Vagina (tissue), 2 donors: Measurements from ENCODE around the gene AGER. TPM values are rescaled to one million over a fixed set of nuclear protein-coding genes. Genes with fewer than 3 reads are reported as not detected.

Experiments
- DNase-seq, 2 donors: peaks; one replicate each; pipeline ENCODE4 v3.0.0-alpha.2; 2017; ENCODE audit errors: extremely low spot score in 2 of 2
- H3K27ac ChIP-seq: fragments of 200-600 bp; sonication (generic); one replicate; pipeline ENCODE4 v1.5.1; 2019
- H3K27me3 ChIP-seq: fragments of 200-600 bp; sonication (generic); one replicate; pipeline ENCODE4 v1.5.1; 2019
- H3K36me3 ChIP-seq, 2 donors: fragments of 200-600 bp; sonication (generic); one replicate each; pipeline ENCODE4 v1.5.1; 2017 to 2019
- H3K4me1 ChIP-seq: fragments of 200-600 bp; sonication (generic); one replicate; pipeline ENCODE4 v1.5.1; 2019
- H3K4me3 ChIP-seq, 2 donors: fragments of 200-600 bp; sonication (generic); 1 replicate in 1 of 2; 2 replicates in 1 of 2; pipeline ENCODE4 v1.5.1; 2016 to 2019
- H3K9me3 ChIP-seq: fragments of 200-600 bp; sonication (generic); one replicate; pipeline ENCODE4 v1.5.1; 2019
- POLR2A ChIP-seq, 2 donors: fragments of 450-650 bp; IDR thresholded peaks; one replicate each; pipeline ENCODE4 v1.6.1; 2017; ENCODE audit warnings: antibody characterized with exemption in 2 of 2, mild to moderate bottlenecking in 2 of 2, moderate library complexity in 2 of 2
- POLR2AphosphoS5 ChIP-seq, 2 donors: sonication (generic); formaldehyde crosslinking; IDR thresholded peaks; one replicate each; pipeline ENCODE4 v1.9.0; 2017; ENCODE audit warnings: antibody characterized with exemption in 2 of 2, mild to moderate bottlenecking in 2 of 2, low read depth in 1 of 2; ENCODE audit not compliant: insufficient read depth in 1 of 2
- intact Hi-C: fragments of 100-400 bp; cut with DNase I; formaldehyde crosslinking; loops from one replicate; pipeline ENCODE4 v1.15.1; 2023
- total RNA-seq: library from RNA; depleted of rRNA; stranded (reverse); fragments of >200 nt; gene quantifications from one replicate; pipeline ENCODE4 v1.2.3, GENCODE V29; 2016
- TF ChIP-seq, protein P1 (sequence below), 3 experiments: fragments of 450-650 bp in 2 of 3; fragments of 200-600 bp in 1 of 3; sonication (generic) in 1 of 3; IDR thresholded peaks; one replicate each; pipeline ENCODE4 v1.5.1; 2017 to 2019; ENCODE audit warnings: antibody characterized with exemption in 3 of 3, mild to moderate bottlenecking in 2 of 3, moderate library complexity in 2 of 3

AGER gene
- total RNA-seq, 1 donor from 2014 or later = 8.1 TPM

GRCh38 chr6:32192608-32193039 lies 8.6 kb upstream of the AGER start, which contains the start of gene GPSM3:
Gene GPSM3, minus strand, starts transcription at chr6:32192643. Its CDS starts 130 bp downstream, at chr6:32192513.
- peak within 1 kb of the TSS; percentile 22 to 85 for H3K4me3 ChIP-seq
- H3K9me3 ChIP-seq = no peaks in the 10 kb centered on the region
- TF ChIP-seq, protein P1, sequence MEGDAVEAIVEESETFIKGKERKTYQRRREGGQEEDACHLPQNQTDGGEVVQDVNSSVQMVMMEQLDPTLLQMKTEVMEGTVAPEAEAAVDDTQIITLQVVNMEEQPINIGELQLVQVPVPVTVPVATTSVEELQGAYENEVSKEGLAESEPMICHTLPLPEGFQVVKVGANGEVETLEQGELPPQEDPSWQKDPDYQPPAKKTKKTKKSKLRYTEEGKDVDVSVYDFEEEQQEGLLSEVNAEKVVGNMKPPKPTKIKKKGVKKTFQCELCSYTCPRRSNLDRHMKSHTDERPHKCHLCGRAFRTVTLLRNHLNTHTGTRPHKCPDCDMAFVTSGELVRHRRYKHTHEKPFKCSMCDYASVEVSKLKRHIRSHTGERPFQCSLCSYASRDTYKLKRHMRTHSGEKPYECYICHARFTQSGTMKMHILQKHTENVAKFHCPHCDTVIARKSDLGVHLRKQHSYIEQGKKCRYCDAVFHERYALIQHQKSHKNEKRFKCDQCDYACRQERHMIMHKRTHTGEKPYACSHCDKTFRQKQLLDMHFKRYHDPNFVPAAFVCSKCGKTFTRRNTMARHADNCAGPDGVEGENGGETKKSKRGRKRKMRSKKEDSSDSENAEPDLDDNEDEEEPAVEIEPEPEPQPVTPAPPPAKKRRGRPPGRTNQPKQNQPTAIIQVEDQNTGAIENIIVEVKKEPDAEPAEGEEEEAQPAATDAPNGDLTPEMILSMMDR (IDR thresholded peaks at IDR 0.05) = no peak
- TF ChIP-seq POLR2AphosphoS5 (IDR thresholded peaks at IDR 0.05; ENCODE audit: insufficient read depth in 1 of 2, low read depth in 1 of 2) = peak in 1 of 2 donors; percentile 35
- no peak for TF ChIP-seq POLR2A (IDR thresholded peaks at IDR 0.05)
- no peaks in the 10 kb centered on the region for H3K27me3 ChIP-seq
- DNase-seq = no peak
- peak within 1 kb of the TSS; percentile 99 for H3K27ac ChIP-seq
- H3K36me3 ChIP-seq = peaks cover 0 to 2% of the 10 kb centered on the region in 2 donors
- intact Hi-C loops = no loop called here
- peaks cover 66% of the 10 kb centered on the region for H3K4me1 ChIP-seq

- Histone ChIP-seq H3K27me3 (no peaks in the 10 kb centered on the region), H3K36me3 (peaks cover 0 to 8% of the 10 kb centered on the region in 2 donors), H3K4me1 (peaks cover 68% of the 10 kb centered on the region), H3K9me3 (no peaks in the 10 kb centered on the region), H3K27ac (peak overlapping the region; percentile 99), H3K4me3 (peak overlapping the region; percentile 22 to 85)
- intact Hi-C loops = no loop called here
- TF ChIP-seq POLR2AphosphoS5 (IDR thresholded peaks at IDR 0.05; ENCODE audit: insufficient read depth in 1 of 2, low read depth in 1 of 2) (no peak), POLR2A (IDR thresholded peaks at IDR 0.05) (no peak)
- TF ChIP-seq, protein P1 (IDR thresholded peaks at IDR 0.05) = no peak
- DNase-seq = no peak
Measured at GRCh38 chr6:32191696-32192607, 7.9 kb upstream of the AGER start.

- Histone ChIP-seq H3K27ac (peak overlapping the region; percentile 99), H3K36me3 (peaks cover 0 to 16% of the 10 kb centered on the region in 2 donors), H3K4me3 (peak overlapping the region; percentile 57 to 85), H3K9me3 (no peaks in the 10 kb centered on the region), H3K4me1 (peaks cover 69% of the 10 kb centered on the region), H3K27me3 (no peaks in the 10 kb centered on the region)
- intact Hi-C loops = no loop called here
- DNase-seq = no peak
- TF ChIP-seq POLR2A (IDR thresholded peaks at IDR 0.05) (no peak), POLR2AphosphoS5 (IDR thresholded peaks at IDR 0.05; ENCODE audit: insufficient read depth in 1 of 2, low read depth in 1 of 2) (no peak)
- TF ChIP-seq, protein P1 (IDR thresholded peaks at IDR 0.05) = no peak
Measured at GRCh38 chr6:32190911-32191677, 7.0 kb upstream of the AGER start.

DNA sequence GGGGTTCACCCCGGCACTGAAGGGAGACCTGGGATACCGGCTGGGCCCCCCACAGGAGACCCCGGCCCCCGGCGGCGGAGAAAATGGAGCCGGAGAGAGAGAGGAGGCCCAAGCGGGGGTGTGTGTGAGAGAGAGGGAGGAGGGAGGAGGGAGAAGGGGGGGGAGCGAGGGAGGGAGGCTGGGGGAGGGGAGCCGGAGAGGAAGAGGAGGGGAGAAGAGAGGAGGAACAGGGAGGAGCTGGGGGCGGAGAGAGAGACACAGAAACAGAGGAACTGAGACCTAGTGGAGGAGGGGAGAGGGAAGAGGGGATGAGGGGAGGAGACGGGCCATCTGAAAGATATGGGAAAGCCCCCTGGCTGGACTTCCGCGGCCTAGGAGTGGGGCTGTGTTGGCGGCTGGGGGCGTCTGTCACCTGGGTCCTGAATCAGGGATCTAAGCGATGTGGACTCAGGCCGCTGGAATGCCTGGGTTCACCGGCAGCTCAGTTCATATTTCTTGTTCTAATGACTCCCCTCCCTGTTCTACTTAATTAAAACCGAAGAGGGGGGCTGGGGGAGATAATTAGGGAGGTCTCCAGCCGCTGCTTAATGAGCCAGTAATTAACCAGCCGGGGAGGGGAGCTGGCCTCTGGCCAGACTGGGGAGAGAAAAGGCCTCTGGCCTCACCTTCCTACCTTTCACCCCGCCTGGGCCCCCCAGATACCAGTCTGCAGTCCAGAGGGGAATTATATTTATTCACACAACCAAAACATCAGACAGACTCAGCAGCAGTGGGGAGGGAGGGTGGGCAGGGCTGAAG lies 6.2 kb upstream of the AGER start, which contains the start of gene PBX2:
Gene PBX2 (minus strand): TSS at position 149 of the 798 bp plus-strand sequence. CDS start 287 bp downstream, outside the sequence.
- Histone ChIP-seq H3K9me3 (no peaks in the 10 kb centered on the region), H3K4me1 (peaks cover 73% of the 10 kb centered on the region), H3K27ac (peak within 1 kb of the TSS; percentile 99), H3K27me3 (no peaks in the 10 kb centered on the region), H3K4me3 (peak within 1 kb of the TSS; percentile 57 to 85), H3K36me3 (peaks cover 0 to 19% of the 10 kb centered on the region in 2 donors)
- peak in 1 of 2 donors; percentile 97 for DNase-seq
- peak; percentile 92 to 93 for TF ChIP-seq POLR2A (IDR thresholded peaks at IDR 0.05)
- peak; percentile 88 to 95 for TF ChIP-seq POLR2AphosphoS5 (IDR thresholded peaks at IDR 0.05; ENCODE audit: insufficient read depth in 1 of 2, low read depth in 1 of 2)
- TF ChIP-seq, protein P1 (IDR thresholded peaks at IDR 0.05) = no peak
- intact Hi-C loops = no loop called here
